ENCODE results near the gene TRMT2A.

The TRMT2A gene

GRCh38 chr22:20130319-20130718, 13.3 kb upstream of the TRMT2A start:
- H3K9ac ChIP-seq (ENCODE audit: low read length), result no peak overlapping the region
- no peak overlapping the region for H3K27ac ChIP-seq (ENCODE audit: low read length)
- no peaks in the 10 kb centered on the region for H3K27me3 ChIP-seq (replicated peaks; ENCODE audit: insufficient read depth, low read length)
- H3K36me3 ChIP-seq (replicated peaks; ENCODE audit: insufficient read depth, low read length), result no peaks in the 10 kb centered on the region; the same call in 1 of the 2 replicates
- H3K9me3 ChIP-seq (replicated peaks; ENCODE audit: insufficient read depth, low read length), result no peaks in the 10 kb centered on the region
- TF ChIP-seq CTCF (IDR thresholded peaks at IDR 0.05; ENCODE audit: low read length), result peak; percentile 54
- no peak for TF ChIP-seq EZH2phosphoT487 (IDR thresholded peaks at IDR 0.05; ENCODE audit: low read length)
- H3K4me3 ChIP-seq (ENCODE audit: low read length), result no peak overlapping the region
- no peaks in the 10 kb centered on the region for H4K20me1 ChIP-seq (ENCODE audit: insufficient read depth, low read length)
- H3K79me2 ChIP-seq (ENCODE audit: low read length), result peaks cover 15% of the 10 kb centered on the region
- no peak overlapping the region for H3K4me2 ChIP-seq (ENCODE audit: low read depth, low read length)
- peak; percentile 47 for DNase-seq
- H3F3A ChIP-seq (ENCODE audit: insufficient read depth, low read length), result peaks cover 36% of the 10 kb centered on the region
- H3K4me1 ChIP-seq (ENCODE audit: low read length), result 0 out of 2 replicates have a peak, but pooled peaks cover 3% of the 10 kb centered on the region
- H3K9me2 ChIP-seq (replicated peaks; ENCODE audit: insufficient read depth, low read length), result no peaks in the 10 kb centered on the region
- H2AFZ ChIP-seq (ENCODE audit: low read length), result peak overlapping the region; percentile 87; the same call in 1 of the 2 replicates

- Histone ChIP-seq H4K20me1 (ENCODE audit: insufficient read depth, low read length) (0 out of 2 replicates have a peak, but pooled peaks cover 5% of the 10 kb centered on the region), H3K4me3 (ENCODE audit: low read length) (no peak overlapping the region), H3K79me2 (ENCODE audit: low read length) (peaks cover 18% of the 10 kb centered on the region), H3K27me3 (replicated peaks; ENCODE audit: insufficient read depth, low read length) (no peaks in the 10 kb centered on the region), H3K4me1 (ENCODE audit: low read length) (0 out of 2 replicates have a peak, but pooled peaks cover 3% of the 10 kb centered on the region), H3K4me2 (ENCODE audit: low read depth, low read length) (no peak overlapping the region), H3K9ac (ENCODE audit: low read length) (no peak overlapping the region), H3K9me2 (replicated peaks; ENCODE audit: insufficient read depth, low read length) (no peaks in the 10 kb centered on the region), H3F3A (ENCODE audit: insufficient read depth, low read length) (peaks cover 36% of the 10 kb centered on the region), H3K9me3 (replicated peaks; ENCODE audit: insufficient read depth, low read length) (no peaks in the 10 kb centered on the region), H2AFZ (ENCODE audit: low read length) (no peak overlapping the region), H3K36me3 (replicated peaks; ENCODE audit: insufficient read depth, low read length) (no peaks in the 10 kb centered on the region; the same call in 1 of the 2 replicates), H3K27ac (ENCODE audit: low read length) (no peak overlapping the region)
- no peak for DNase-seq
- TF ChIP-seq EZH2 (optimal IDR thresholded peaks at IDR 0.05; ENCODE audit: low read depth, low read length), result no peak
- no peak for TF ChIP-seq EZH2phosphoT487 (IDR thresholded peaks at IDR 0.05; ENCODE audit: low read length)
- no peak for TF ChIP-seq CTCF (IDR thresholded peaks at IDR 0.05; ENCODE audit: low read length)
These were observed 12.7 kb upstream of the TRMT2A start for GRCh38 chr22:20129747-20130014.

DNA sequence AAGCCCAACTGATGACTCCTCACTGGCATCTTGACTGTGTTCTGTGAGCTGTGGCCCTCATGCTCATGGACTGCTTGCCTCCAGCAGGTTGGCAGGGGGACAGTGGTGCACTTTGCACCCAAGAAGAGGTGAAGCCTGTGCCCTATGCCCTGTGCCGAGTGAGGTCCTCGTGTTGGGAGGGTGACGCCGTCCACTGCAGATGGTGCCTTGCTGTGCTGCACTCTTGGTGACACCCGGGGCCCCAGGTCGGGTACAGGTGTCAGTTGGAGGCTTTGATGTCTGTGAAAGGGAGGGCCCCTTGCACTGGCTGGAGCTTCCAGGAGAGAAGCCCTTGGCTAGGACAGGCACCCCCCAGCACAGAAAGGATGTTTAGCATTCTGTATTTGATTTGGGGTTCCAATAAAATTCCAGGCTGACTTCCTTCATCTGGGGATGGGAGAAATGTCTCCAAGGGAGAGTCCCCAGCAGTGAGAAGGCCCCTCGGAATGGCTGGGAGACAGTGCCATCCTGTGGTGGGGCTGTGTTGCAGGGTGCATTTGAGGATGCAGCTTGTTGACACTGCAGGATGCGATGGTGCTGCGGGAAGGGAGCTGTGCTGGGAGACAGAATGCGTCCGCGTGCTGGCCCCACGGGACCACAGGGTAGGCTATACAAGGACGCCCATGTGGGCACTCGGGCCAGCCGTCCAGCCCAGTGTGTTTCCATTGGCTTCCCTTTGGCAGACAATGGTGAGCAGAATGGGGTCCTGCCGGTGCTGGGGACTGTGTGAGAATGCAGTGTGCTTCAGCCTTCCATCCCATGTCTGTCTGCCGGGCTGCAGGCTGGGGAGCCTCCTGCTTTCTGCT, 12.1 kb upstream of the TRMT2A start:
- Histone ChIP-seq H3K4me3 (ENCODE audit: low read length) (no peak overlapping the region), H3K27ac (ENCODE audit: low read length) (no peak overlapping the region; the same call in 1 of the 2 replicates)
- no peak for TF ChIP-seq EZH2 (optimal IDR thresholded peaks at IDR 0.05; ENCODE audit: low read depth, low read length)
- peak; percentile 47 for TF ChIP-seq CTCF (IDR thresholded peaks at IDR 0.05; ENCODE audit: low read length)

More for the DNA sequence above, 12.1 kb upstream of the TRMT2A start:
- peaks cover 36% of the 10 kb centered on the region for H3F3A ChIP-seq (ENCODE audit: insufficient read depth, low read length)
- H3K9me2 ChIP-seq (replicated peaks; ENCODE audit: insufficient read depth, low read length), result no peaks in the 10 kb centered on the region
- H3K36me3 ChIP-seq (replicated peaks; ENCODE audit: insufficient read depth, low read length), result no peaks in the 10 kb centered on the region; the same call in 1 of the 2 replicates
- 0 out of 2 replicates have a peak, but pooled peaks cover 3% of the 10 kb centered on the region for H3K4me1 ChIP-seq (ENCODE audit: low read length)
- H3K4me2 ChIP-seq (ENCODE audit: low read depth, low read length), result no peak overlapping the region
- H3K79me2 ChIP-seq (ENCODE audit: low read length), result peaks cover 21% of the 10 kb centered on the region
- 0 out of 2 replicates have a peak, but pooled peaks cover 5% of the 10 kb centered on the region for H4K20me1 ChIP-seq (ENCODE audit: insufficient read depth, low read length)
- H3K9ac ChIP-seq (ENCODE audit: low read length), result no peak overlapping the region
- H3K27me3 ChIP-seq (replicated peaks; ENCODE audit: insufficient read depth, low read length), result no peaks in the 10 kb centered on the region
- H3K9me3 ChIP-seq (replicated peaks; ENCODE audit: insufficient read depth, low read length), result no peaks in the 10 kb centered on the region
- DNase-seq, result peak; percentile 42
- H2AFZ ChIP-seq (ENCODE audit: low read length), result no peak overlapping the region
